SK-N-MC (cell line): ENCODE data around the gene LRRC39.

Experiments
- EZH2 ChIP-seq: fragments of 200-600 bp; sonication (generic); IDR thresholded peaks from one replicate; pipeline ENCODE4 v1.6.1; 2017; ENCODE audit warnings: antibody characterized with exemption
- POLR2AphosphoS5 ChIP-seq: IDR thresholded peaks from 2 replicates; pipeline ENCODE4 v1.6.1; 2012; ENCODE audit warnings: mild to moderate bottlenecking, low read depth, low read length, borderline replicate concordance

DNA sequence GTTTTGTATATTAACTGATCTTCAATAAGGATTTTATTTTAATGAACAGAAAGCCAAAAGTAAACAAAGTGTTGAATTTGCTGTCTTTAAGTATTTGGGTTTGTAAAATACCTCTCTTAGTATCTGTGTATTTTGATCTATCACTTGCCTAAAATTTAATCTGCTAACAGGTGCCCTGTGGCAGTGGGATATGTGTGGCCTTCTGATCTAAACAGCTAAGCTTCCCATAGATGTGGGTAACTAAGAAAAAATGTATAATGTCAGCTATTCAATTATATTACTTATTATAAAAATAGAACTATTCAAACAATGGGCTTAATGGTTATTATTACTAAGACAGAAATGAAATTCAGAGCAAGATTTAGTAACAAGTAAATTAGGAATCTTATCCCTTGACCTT is 15.2 kb downstream of the LRRC39 start:
- no peak for TF ChIP-seq POLR2AphosphoS5
- no peak for TF ChIP-seq EZH2
